Glutamatergic neuron (in vitro differentiated cells): Measurements from ENCODE around the gene WNT7B. TPM values are rescaled to one million over a fixed set of nuclear protein-coding genes. Genes with fewer than 3 reads are reported as not detected.

Experiments used
- DNase-seq: peaks from one replicate; pipeline ENCODE4 v3.0.0; 2022
- H3K27ac Mint-ChIP-seq: one replicate; pipeline ENCODE4 v1.8.0; 2020; ENCODE audit warnings: mild to moderate bottlenecking, mixed read lengths, inconsistent platforms; ENCODE audit not compliant: unreplicated experiment
- H3K27me3 Mint-ChIP-seq: one replicate; pipeline ENCODE4 v1.8.0; 2020; ENCODE audit warnings: mild to moderate bottlenecking, moderate library complexity, mixed read lengths, inconsistent platforms; ENCODE audit not compliant: unreplicated experiment
- H3K36me3 Mint-ChIP-seq: one replicate; pipeline ENCODE4 v1.8.0; 2020; ENCODE audit warnings: mild to moderate bottlenecking, mixed read lengths, inconsistent platforms; ENCODE audit not compliant: unreplicated experiment
- H3K4me1 Mint-ChIP-seq: one replicate; pipeline ENCODE4 v1.8.0; 2020; ENCODE audit warnings: mild to moderate bottlenecking, low read depth, mixed read lengths, inconsistent platforms; ENCODE audit not compliant: unreplicated experiment
- H3K4me3 Mint-ChIP-seq: one replicate; pipeline ENCODE4 v1.8.0; 2020; ENCODE audit warnings: mild to moderate bottlenecking, mixed read lengths, inconsistent platforms; ENCODE audit not compliant: unreplicated experiment
- H3K9me3 Mint-ChIP-seq: one replicate; pipeline ENCODE4 v1.8.0; 2020; ENCODE audit warnings: mild to moderate bottlenecking, moderate library complexity, mixed read lengths, inconsistent platforms; ENCODE audit not compliant: unreplicated experiment
- CTCF ChIP-seq: fragments of 200-600 bp; sonication (generic); IDR thresholded peaks from one replicate; pipeline ENCODE4 v1.5.0; 2021; ENCODE audit not compliant: partially characterized antibody, unreplicated experiment
- total RNA-seq: library from RNA; stranded (reverse); fragmentation: NEBNext Ultra II Directional; extraction: Animal tissue kit (Norgen Biotek cat#: 25700); gene quantifications from one replicate; pipeline ENCODE4 v1.2.1, GENCODE V29; 2021; ENCODE audit not compliant: unreplicated experiment

Gene WNT7B
- total RNA-seq, 1 donor from 2014 or later: 0.37 TPM

GRCh38 chr22:45903355-45904135, 73.4 kb downstream of the WNT7B start:
- H3K27ac Mint-ChIP-seq: no peak overlapping the region
- no peak for TF ChIP-seq CTCF
- no peak overlapping the region for H3K4me3 Mint-ChIP-seq
- peaks cover 8% of the 10 kb centered on the region for H3K27me3 Mint-ChIP-seq
- H3K9me3 Mint-ChIP-seq: peaks cover 3% of the 10 kb centered on the region
- H3K36me3 Mint-ChIP-seq: no peaks in the 10 kb centered on the region
- no peak for DNase-seq
- H3K4me1 Mint-ChIP-seq: peaks cover 3% of the 10 kb centered on the region

- H3K27ac Mint-ChIP-seq: no peak overlapping the region
- H3K9me3 Mint-ChIP-seq: no peaks in the 10 kb centered on the region
- H3K27me3 Mint-ChIP-seq: no peaks in the 10 kb centered on the region
- no peak for DNase-seq
- no peak for TF ChIP-seq CTCF
- no peaks in the 10 kb centered on the region for H3K4me1 Mint-ChIP-seq
- no peaks in the 10 kb centered on the region for H3K36me3 Mint-ChIP-seq
- no peak overlapping the region for H3K4me3 Mint-ChIP-seq
Measured at GRCh38 chr22:45897736-45898135, 79.2 kb downstream of the WNT7B start.

- Mint-ChIP-seq H3K27me3 (no peaks in the 10 kb centered on the region), H3K9me3 (no peaks in the 10 kb centered on the region), H3K36me3 (no peaks in the 10 kb centered on the region), H3K27ac (no peak overlapping the region), H3K4me3 (no peak overlapping the region), H3K4me1 (no peaks in the 10 kb centered on the region)
- no peak for DNase-seq
- no peak for TF ChIP-seq CTCF
Measured at GRCh38 chr22:45896964-45897538, 79.9 kb downstream of the WNT7B start.

GRCh38 chr22:45896153-45896951, 80.6 kb downstream of the WNT7B start:
- no peak for TF ChIP-seq CTCF
- no peaks in the 10 kb centered on the region for H3K4me1 Mint-ChIP-seq
- H3K36me3 Mint-ChIP-seq: no peaks in the 10 kb centered on the region
- H3K9me3 Mint-ChIP-seq: no peaks in the 10 kb centered on the region
- no peak overlapping the region for H3K27ac Mint-ChIP-seq
- no peaks in the 10 kb centered on the region for H3K27me3 Mint-ChIP-seq
- no peak overlapping the region for H3K4me3 Mint-ChIP-seq
- peak; percentile 13 for DNase-seq
